Measurements from ENCODE around the gene EDARADD. TPM values are rescaled to one million over a fixed set of nuclear protein-coding genes. Genes with fewer than 3 reads are reported as not detected.
"Not testable (repeated sequence)": the region's sequence is repeated elsewhere in the genome, so short reads cannot be mapped to it uniquely, and the experiment has no call there.

EDARADD gene
- 4.2 and 4.7 TPM in 2 replicates for total RNA-seq

GRCh38 chr1:236393681-236394481 is at the start of gene EDARADD:
EDARADD (plus strand) TSS chr1:236394286; CDS start chr1:236394445, 159 bp downstream.
- Histone ChIP-seq H3K4me3 (ENCODE audit: low read depth, low read length) (peak within 1 kb of the TSS; percentile 69), H3K27me3 (ENCODE audit: control insufficient read depth, insufficient read depth, low read length) (peaks cover 2% of the 10 kb centered on the region), H3K36me3 (ENCODE audit: control insufficient read depth, insufficient read depth, low read length) (no peaks in the 10 kb centered on the region)
- no peak for TF ChIP-seq CTCF (IDR thresholded peaks at IDR 0.05; ENCODE audit: insufficient read depth, low read length, poor library complexity, severe bottlenecking)
- no peak for DNase-seq (ENCODE audit: low read depth)

- H3K27me3 ChIP-seq (ENCODE audit: control insufficient read depth, insufficient read depth, low read length): no peaks in the 10 kb centered on the region
- peak; percentile 23 for TF ChIP-seq CTCF (IDR thresholded peaks at IDR 0.05; ENCODE audit: insufficient read depth, low read length, poor library complexity, severe bottlenecking)
- no peaks in the 10 kb centered on the region for H3K36me3 ChIP-seq (ENCODE audit: control insufficient read depth, insufficient read depth, low read length)
- DNase-seq (ENCODE audit: low read depth): no peak
- H3K4me3 ChIP-seq (ENCODE audit: low read depth, low read length): no peak overlapping the region
Observed at GRCh38 chr1:236345728-236346127, 48.4 kb upstream of the EDARADD start.

- Histone ChIP-seq H3K4me3 (ENCODE audit: low read depth, low read length) (no peak overlapping the region), H3K36me3 (ENCODE audit: control insufficient read depth, insufficient read depth, low read length) (no peaks in the 10 kb centered on the region), H3K27me3 (ENCODE audit: control insufficient read depth, insufficient read depth, low read length) (no peaks in the 10 kb centered on the region)
- no peak for DNase-seq (ENCODE audit: low read depth)
- no peak for TF ChIP-seq CTCF (IDR thresholded peaks at IDR 0.05; ENCODE audit: insufficient read depth, low read length, poor library complexity, severe bottlenecking)
Observed at GRCh38 chr1:236348071-236348470, 46.0 kb upstream of the EDARADD start.

GRCh38 chr1:236350308-236350707 is 43.8 kb upstream of the EDARADD start:
- no peak for TF ChIP-seq CTCF (IDR thresholded peaks at IDR 0.05; ENCODE audit: insufficient read depth, low read length, poor library complexity, severe bottlenecking)
- Histone ChIP-seq H3K4me3 (ENCODE audit: low read depth, low read length) (no peak overlapping the region), H3K27me3 (ENCODE audit: control insufficient read depth, insufficient read depth, low read length) (no peaks in the 10 kb centered on the region), H3K36me3 (ENCODE audit: control insufficient read depth, insufficient read depth, low read length) (no peaks in the 10 kb centered on the region)
- no peak for DNase-seq (ENCODE audit: low read depth)

GRCh38 chr1:236351875-236352573 is 42.1 kb upstream of the EDARADD start:
- no peak for TF ChIP-seq CTCF (IDR thresholded peaks at IDR 0.05; ENCODE audit: insufficient read depth, low read length, poor library complexity, severe bottlenecking)
- no peak for DNase-seq (ENCODE audit: low read depth)
- Histone ChIP-seq H3K36me3 (ENCODE audit: control insufficient read depth, insufficient read depth, low read length) (no peaks in the 10 kb centered on the region), H3K27me3 (ENCODE audit: control insufficient read depth, insufficient read depth, low read length) (no peaks in the 10 kb centered on the region), H3K4me3 (ENCODE audit: low read depth, low read length) (no peak overlapping the region)

GRCh38 chr1:236352747-236353146 is 41.3 kb upstream of the EDARADD start:
- not testable (repeated sequence) for H3K27me3 ChIP-seq (ENCODE audit: control insufficient read depth, insufficient read depth, low read length); DNase-seq (ENCODE audit: low read depth); H3K36me3 ChIP-seq (ENCODE audit: control insufficient read depth, insufficient read depth, low read length); H3K4me3 ChIP-seq (ENCODE audit: low read depth, low read length)

All from kidney epithelial cell (primary cell).